Karpas-422 (cell line): ENCODE measurements around the gene DOCK2. TPM values are rescaled to one million over a fixed set of nuclear protein-coding genes. Genes with fewer than 3 reads are reported as not detected.

Experiments
- DNase-seq: peaks from one replicate; pipeline ENCODE4 v3.0.0-alpha.2; 2015
- H2AFZ ChIP-seq: fragments of 200-600 bp; sonication (generic); 2 replicates; pipeline ENCODE4 v1.6.1; 2014; ENCODE audit warnings: antibody characterized with exemption, low read length, mixed read lengths
- H3K27ac ChIP-seq: fragments of 200-600 bp; sonication (generic); 2 replicates; pipeline ENCODE4 v1.5.1; 2014; ENCODE audit warnings: mild to moderate bottlenecking, low read length, moderate library complexity
- H3K27me3 ChIP-seq: fragments of 200-600 bp; sonication (generic); 2 replicates; pipeline ENCODE4 v1.6.1; 2014; ENCODE audit warnings: low read length, mixed read lengths
- H3K36me3 ChIP-seq: fragments of 200-600 bp; sonication (generic); 2 replicates; pipeline ENCODE4 v1.6.1; 2014; ENCODE audit warnings: low read length, mixed read lengths; ENCODE audit not compliant: insufficient read depth
- H3K4me1 ChIP-seq: fragments of 200-600 bp; sonication (generic); 2 replicates; pipeline ENCODE4 v1.6.1; 2014; ENCODE audit warnings: mild to moderate bottlenecking, low read length, mixed read lengths
- H3K4me2 ChIP-seq: fragments of 200-600 bp; sonication (generic); 2 replicates; pipeline ENCODE4 v1.6.1; 2014; ENCODE audit warnings: low read length, low read depth, mild to moderate bottlenecking; ENCODE audit not compliant: poor library complexity, severe bottlenecking
- H3K4me3 ChIP-seq: fragments of 200-600 bp; sonication (generic); 2 replicates; pipeline ENCODE4 v1.5.1; 2014; ENCODE audit warnings: mild to moderate bottlenecking, antibody characterized with exemption, low read length, mixed read lengths
- H3K79me2 ChIP-seq: fragments of 200-600 bp; sonication (generic); 2 replicates; pipeline ENCODE4 v1.6.1; 2014; ENCODE audit warnings: mild to moderate bottlenecking, low read length, mixed read lengths
- H3K9ac ChIP-seq: fragments of 200-600 bp; sonication (generic); 2 replicates; pipeline ENCODE4 v1.6.0; 2014; ENCODE audit warnings: low read length
- H3K9me2 ChIP-seq: fragments of 200-600 bp; sonication (generic), shearing (Covaris generic); replicated peaks from 2 replicates; pipeline ENCODE4 v1.6.0; 2014; ENCODE audit warnings: mild to moderate bottlenecking, low read length, moderate library complexity; ENCODE audit not compliant: insufficient read depth
- H3K9me3 ChIP-seq: fragments of 300-700, 200-600 bp; sonication (generic); 2 replicates; pipeline ENCODE4 v1.6.1; 2014; ENCODE audit warnings: low read length, mixed read lengths
- H4K20me1 ChIP-seq: fragments of 200-600 bp; sonication (generic); 2 replicates; pipeline ENCODE4 v1.6.1; 2014; ENCODE audit warnings: mild to moderate bottlenecking, antibody characterized with exemption, low read length, low read depth; ENCODE audit not compliant: insufficient read depth
- total RNA-seq: library from RNA; depleted of rRNA; stranded (reverse); fragments of >200 nt; shearing (Covaris generic); gene quantifications from 2 replicates; pipeline ENCODE4 v1.2.3, GENCODE V29; 2014; ENCODE audit warnings: low replicate concordance

Gene DOCK2
- total RNA-seq, 1 experiment from 2014 or later: 255 TPM

GRCh38 chr5:169706071-169706470, 69.0 kb downstream of the DOCK2 start:
- peak overlapping the region; percentile 59 for H3K4me2 ChIP-seq
- peaks cover 58% of the 10 kb centered on the region for H3K4me1 ChIP-seq
- no peak for DNase-seq
- peak overlapping the region; percentile 92 for H3K27ac ChIP-seq
- peaks cover 29% of the 10 kb centered on the region for H3K79me2 ChIP-seq
- no peaks in the 10 kb centered on the region for H4K20me1 ChIP-seq
- H3K9me3 ChIP-seq: no peaks in the 10 kb centered on the region
- peak overlapping the region; percentile 39 for H3K9ac ChIP-seq
- H3K36me3 ChIP-seq: peaks cover 58% of the 10 kb centered on the region
- no peaks in the 10 kb centered on the region for H3K27me3 ChIP-seq
- H2AFZ ChIP-seq: no peak overlapping the region
- no peak overlapping the region; the same call in 1 of the 2 replicates for H3K4me3 ChIP-seq
- no peaks in the 10 kb centered on the region for H3K9me2 ChIP-seq

GRCh38 chr5:169706758-169707450, 69.8 kb downstream of the DOCK2 start:
- no peak overlapping the region for H3K9ac ChIP-seq
- H4K20me1 ChIP-seq: no peaks in the 10 kb centered on the region
- no peak overlapping the region for H3K4me3 ChIP-seq
- H2AFZ ChIP-seq: no peak overlapping the region
- H3K79me2 ChIP-seq: peaks cover 29% of the 10 kb centered on the region
- H3K4me2 ChIP-seq: no peak overlapping the region
- no peaks in the 10 kb centered on the region for H3K9me2 ChIP-seq
- H3K27ac ChIP-seq: peak overlapping the region; percentile 92
- no peaks in the 10 kb centered on the region for H3K27me3 ChIP-seq
- no peak for DNase-seq
- H3K9me3 ChIP-seq: no peaks in the 10 kb centered on the region
- H3K36me3 ChIP-seq: peaks cover 63% of the 10 kb centered on the region
- H3K4me1 ChIP-seq: peaks cover 50% of the 10 kb centered on the region

GRCh38 chr5:169707686-169708085, 70.6 kb downstream of the DOCK2 start:
- H3K9ac ChIP-seq: no peak overlapping the region
- DNase-seq: no peak
- peaks cover 29% of the 10 kb centered on the region for H3K79me2 ChIP-seq
- no peak overlapping the region for H3K4me2 ChIP-seq
- H3K4me3 ChIP-seq: no peak overlapping the region
- no peaks in the 10 kb centered on the region for H4K20me1 ChIP-seq
- H3K27me3 ChIP-seq: no peaks in the 10 kb centered on the region
- no peak overlapping the region for H3K27ac ChIP-seq
- H3K9me3 ChIP-seq: no peaks in the 10 kb centered on the region
- no peak overlapping the region for H2AFZ ChIP-seq
- H3K4me1 ChIP-seq: peaks cover 42% of the 10 kb centered on the region
- peaks cover 65% of the 10 kb centered on the region for H3K36me3 ChIP-seq
- H3K9me2 ChIP-seq: no peaks in the 10 kb centered on the region

GRCh38 chr5:169710675-169711074, 73.6 kb downstream of the DOCK2 start:
- no peaks in the 10 kb centered on the region for H3K27me3 ChIP-seq
- no peaks in the 10 kb centered on the region for H4K20me1 ChIP-seq
- H3K9me3 ChIP-seq: no peaks in the 10 kb centered on the region
- DNase-seq: no peak
- peaks cover 20% of the 10 kb centered on the region for H3K79me2 ChIP-seq
- no peak overlapping the region for H3K27ac ChIP-seq
- H3K4me3 ChIP-seq: no peak overlapping the region
- H3K9me2 ChIP-seq: no peaks in the 10 kb centered on the region
- H3K4me2 ChIP-seq: no peak overlapping the region
- H2AFZ ChIP-seq: no peak overlapping the region
- peaks cover 79% of the 10 kb centered on the region for H3K36me3 ChIP-seq
- H3K9ac ChIP-seq: no peak overlapping the region
- peaks cover 13% of the 10 kb centered on the region for H3K4me1 ChIP-seq

GRCh38 chr5:169711551-169712225, 74.6 kb downstream of the DOCK2 start:
- Histone ChIP-seq H3K4me3 (no peak overlapping the region), H3K79me2 (peaks cover 12% of the 10 kb centered on the region; the same call in 1 of the 2 replicates), H3K27ac (no peak overlapping the region), H4K20me1 (no peaks in the 10 kb centered on the region), H3K9ac (no peak overlapping the region), H3K36me3 (peaks cover 80% of the 10 kb centered on the region), H3K4me2 (no peak overlapping the region), H3K4me1 (peaks cover 13% of the 10 kb centered on the region), H3K9me2 (no peaks in the 10 kb centered on the region), H2AFZ (no peak overlapping the region), H3K27me3 (no peaks in the 10 kb centered on the region), H3K9me3 (no peaks in the 10 kb centered on the region)
- DNase-seq: no peak

GRCh38 chr5:169712428-169712827, 75.4 kb downstream of the DOCK2 start:
- Histone ChIP-seq H2AFZ (no peak overlapping the region), H3K27me3 (no peaks in the 10 kb centered on the region), H3K27ac (no peak overlapping the region), H3K9ac (no peak overlapping the region), H3K4me3 (no peak overlapping the region), H3K4me2 (no peak overlapping the region), H3K9me2 (no peaks in the 10 kb centered on the region), H3K79me2 (peaks cover 10% of the 10 kb centered on the region; the same call in 1 of the 2 replicates), H3K36me3 (peaks cover 81% of the 10 kb centered on the region), H3K4me1 (peaks cover 17% of the 10 kb centered on the region), H4K20me1 (no peaks in the 10 kb centered on the region), H3K9me3 (no peaks in the 10 kb centered on the region)
- no peak for DNase-seq

- Histone ChIP-seq H3K4me2 (no peak overlapping the region), H3K27ac (no peak overlapping the region), H3K9ac (no peak overlapping the region), H3K9me3 (no peaks in the 10 kb centered on the region; the same call in 1 of the 2 replicates), H4K20me1 (no peaks in the 10 kb centered on the region), H3K36me3 (peaks cover 96% of the 10 kb centered on the region), H3K4me1 (peaks cover 17% of the 10 kb centered on the region), H3K27me3 (no peaks in the 10 kb centered on the region), H3K9me2 (no peaks in the 10 kb centered on the region), H3K79me2 (peaks cover 29% of the 10 kb centered on the region), H3K4me3 (no peak overlapping the region), H2AFZ (no peak overlapping the region)
- no peak for DNase-seq
Observed at GRCh38 chr5:169716287-169716686, 79.2 kb downstream of the DOCK2 start.

GRCh38 chr5:169717288-169717687, 80.2 kb downstream of the DOCK2 start:
- H3K79me2 ChIP-seq: peaks cover 39% of the 10 kb centered on the region
- H3K9me2 ChIP-seq: no peaks in the 10 kb centered on the region
- no peak overlapping the region for H3K27ac ChIP-seq
- H3K36me3 ChIP-seq: peaks cover 96% of the 10 kb centered on the region
- no peak for DNase-seq
- H3K27me3 ChIP-seq: no peaks in the 10 kb centered on the region
- no peaks in the 10 kb centered on the region for H4K20me1 ChIP-seq
- no peak overlapping the region for H3K4me2 ChIP-seq
- no peak overlapping the region for H3K4me3 ChIP-seq
- H3K9me3 ChIP-seq: no peaks in the 10 kb centered on the region; the same call in 1 of the 2 replicates
- peaks cover 17% of the 10 kb centered on the region for H3K4me1 ChIP-seq
- no peak overlapping the region for H2AFZ ChIP-seq
- no peak overlapping the region for H3K9ac ChIP-seq
